Chondrocyte (in vitro differentiated cells): ENCODE results near the gene SMARCA2. TPM values are rescaled to one million over a fixed set of nuclear protein-coding genes. Genes with fewer than 3 reads are reported as not detected.

Source experiments
- DNase-seq: peaks from one replicate; pipeline ENCODE4 v3.0.0; 2021; ENCODE audit warnings: mixed read lengths, low spot score
- H3K27ac Mint-ChIP-seq: one replicate; pipeline ENCODE4 v1.8.0; 2021; ENCODE audit warnings: mild to moderate bottlenecking, moderate library complexity, mixed read lengths; ENCODE audit not compliant: unreplicated experiment
- H3K27me3 Mint-ChIP-seq: 2 replicates; pipeline ENCODE4 v1.8.0; 2021; ENCODE audit warnings: low read depth, mixed read lengths
- H3K36me3 Mint-ChIP-seq: 2 replicates; pipeline ENCODE4 v1.8.0; 2021; ENCODE audit warnings: low read depth, mixed read lengths
- H3K4me1 Mint-ChIP-seq: 2 replicates; pipeline ENCODE4 v1.8.0; 2021; ENCODE audit warnings: low read depth, mild to moderate bottlenecking, mixed read lengths
- H3K4me3 Mint-ChIP-seq: one replicate; pipeline ENCODE4 v1.8.0; 2021; ENCODE audit warnings: mild to moderate bottlenecking, moderate library complexity, mixed read lengths; ENCODE audit not compliant: unreplicated experiment
- H3K9me3 Mint-ChIP-seq: 2 replicates; pipeline ENCODE4 v1.8.0; 2021; ENCODE audit warnings: low read depth, mixed read lengths
- CTCF ChIP-seq: fragments of 200-600 bp; sonication (generic); IDR thresholded peaks from 2 replicates; pipeline ENCODE4 v1.5.0; 2021; ENCODE audit warnings: antibody characterized with exemption, mild to moderate bottlenecking, moderate library complexity
- total RNA-seq: library from RNA; stranded (reverse); gene quantifications from 3 replicates; pipeline ENCODE4 v1.2.1, GENCODE V29; 2021

SMARCA2 gene
- total RNA-seq, 1 donor from 2014 or later, result 95.1 TPM

- Mint-ChIP-seq H3K27ac (no peak overlapping the region), H3K4me1 (peaks cover 22% of the 10 kb centered on the region), H3K9me3 (peaks cover 5% of the 10 kb centered on the region), H3K36me3 (no peaks in the 10 kb centered on the region), H3K27me3 (peaks cover 2% of the 10 kb centered on the region), H3K4me3 (no peak overlapping the region)
- no peak for DNase-seq
- no peak for TF ChIP-seq CTCF
Measured at GRCh38 chr9:2231101-2231500, 216.0 kb downstream of the SMARCA2 start.

GRCh38 chr9:2231829-2232228, 216.7 kb downstream of the SMARCA2 start:
- peaks cover 5% of the 10 kb centered on the region for H3K9me3 Mint-ChIP-seq
- H3K27ac Mint-ChIP-seq, result no peak overlapping the region
- H3K36me3 Mint-ChIP-seq, result no peaks in the 10 kb centered on the region
- no peak for TF ChIP-seq CTCF
- H3K27me3 Mint-ChIP-seq, result peaks cover 2% of the 10 kb centered on the region
- DNase-seq, result no peak
- H3K4me3 Mint-ChIP-seq, result no peak overlapping the region
- H3K4me1 Mint-ChIP-seq, result peaks cover 22% of the 10 kb centered on the region

GRCh38 chr9:2233274-2233673, 218.1 kb downstream of the SMARCA2 start:
- Mint-ChIP-seq H3K27ac (no peak overlapping the region), H3K27me3 (peaks cover 2% of the 10 kb centered on the region), H3K9me3 (peaks cover 5% of the 10 kb centered on the region), H3K4me3 (no peak overlapping the region), H3K36me3 (no peaks in the 10 kb centered on the region), H3K4me1 (peaks cover 26% of the 10 kb centered on the region)
- no peak for DNase-seq
- no peak for TF ChIP-seq CTCF

- TF ChIP-seq CTCF, result no peak
Measured at GRCh38 chr9:2234371-2234893, 219.3 kb downstream of the SMARCA2 start.

GRCh38 chr9:2235623-2236022, 220.5 kb downstream of the SMARCA2 start:
- Mint-ChIP-seq H3K27me3 (peaks cover 2% of the 10 kb centered on the region), H3K9me3 (peaks cover under 1% of the 10 kb centered on the region), H3K4me1 (peaks cover 26% of the 10 kb centered on the region), H3K4me3 (no peak overlapping the region), H3K36me3 (no peaks in the 10 kb centered on the region), H3K27ac (no peak overlapping the region)
- DNase-seq, result no peak
- TF ChIP-seq CTCF, result no peak

More at GRCh38 chr9:2234371-2234893, 219.3 kb downstream of the SMARCA2 start:
- Mint-ChIP-seq H3K36me3 (no peaks in the 10 kb centered on the region), H3K4me1 (peaks cover 26% of the 10 kb centered on the region), H3K27me3 (peaks cover 2% of the 10 kb centered on the region), H3K27ac (no peak overlapping the region), H3K4me3 (no peak overlapping the region), H3K9me3 (peaks cover 5% of the 10 kb centered on the region)
- DNase-seq, result no peak
